ENCODE data around the gene ANKAR. TPM values are rescaled to one million over a fixed set of nuclear protein-coding genes. Genes with fewer than 3 reads are reported as not detected.

The ANKAR gene
- total and polyA plus RNA-seq, 2 of the 8 experiments (the other 6 are each of a cell fraction or from before 2014, with no cell fraction given) = 0.56 to 1.7 TPM

DNA sequence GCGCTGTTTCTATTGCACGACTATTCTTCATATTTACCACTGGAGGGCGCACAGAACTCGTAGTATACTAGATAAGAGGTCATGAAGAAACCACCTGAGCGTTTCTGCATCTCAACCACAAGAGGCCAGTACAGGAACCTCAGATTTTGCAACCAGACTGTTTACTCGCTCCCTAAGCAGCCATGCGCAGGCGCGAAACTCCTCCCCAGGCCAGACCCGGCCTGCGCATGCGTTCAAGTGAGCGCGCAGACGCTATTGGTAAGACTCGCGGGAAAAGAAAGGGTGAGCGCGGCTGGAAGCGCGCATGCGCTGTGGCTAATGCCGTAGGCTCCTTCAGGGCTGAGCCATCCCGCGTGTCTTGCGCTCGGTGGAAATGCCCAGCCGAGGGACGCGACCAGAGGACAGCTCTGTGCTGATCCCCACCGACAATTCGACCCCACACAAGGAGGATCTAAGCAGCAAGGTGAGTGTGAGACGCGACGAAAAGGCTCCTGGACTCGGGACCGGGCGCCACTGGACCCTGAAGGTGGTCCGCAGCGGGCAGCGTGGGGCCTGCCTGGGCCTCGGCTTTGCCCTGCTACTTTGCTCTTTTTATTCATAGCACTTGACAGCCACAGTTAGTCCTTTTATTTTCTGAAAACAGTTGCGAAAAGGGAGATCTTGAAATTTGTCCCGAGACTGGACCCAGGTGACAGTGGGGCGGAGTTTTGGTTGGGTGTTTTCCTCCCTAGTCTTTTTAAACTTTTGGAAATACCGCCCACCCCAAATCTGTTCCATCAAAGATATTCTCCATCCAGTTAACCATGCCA lies 13.1 kb upstream of the ANKAR start, which contains the start of gene ASNSD1:
Gene ASNSD1, plus strand, starts transcription at position 312 of the 809 bp plus-strand sequence. CDS start 4,674 bp downstream, outside the sequence.
- H3K9ac ChIP-seq (replicated peaks in 1 of 4; ENCODE audit: extremely low read depth in 1 of 4, low read depth in 3 of 4, low read length in 3 of 4) = peak within 1 kb of the TSS; percentile 84 to 98 (median 95)
- POLR2A ChIA-PET (ENCODE audit: partially characterized antibody) = interaction anchor here (0.9 to 3.2 kb wide), 5 partner anchors 9 to 74 kb away, joined by 3 to 12 read pairs (median 4); no protein-coding TSS in a partner anchor
- TF ChIP-seq SP2 (IDR thresholded peaks at IDR 0.05; ENCODE audit: low read length) (no peak), CHD2 (IDR thresholded peaks at IDR 0.05; ENCODE audit: low read length) (peak; percentile 93), ASH2L (IDR thresholded peaks at IDR 0.05; ENCODE audit: low read length) (peak; percentile 86), ZNF274 (IDR thresholded peaks at IDR 0.05; ENCODE audit: borderline replicate concordance, extremely low read depth, low read length) (no peak), CEBPB (IDR thresholded peaks at IDR 0.05; ENCODE audit: low read depth, low read length) (peak; percentile 95), FOSL1 (IDR thresholded peaks at IDR 0.05; ENCODE audit: insufficient read depth, low read depth, low read length) (no peak), HDAC6 (IDR thresholded peaks at IDR 0.05; ENCODE audit: low read depth, low read length) (no peak), BACH1 (IDR thresholded peaks at IDR 0.05; ENCODE audit: low read length) (0 out of 2 replicates have a peak, but pooled peaks have one; percentile 14), POLR2A (IDR thresholded peaks at IDR 0.05; ENCODE audit: control extremely low read depth in 1 of 2, low read depth in 2 of 2, low read length in 2 of 2) (peak; percentile 89 to 95), HDAC2 (IDR thresholded peaks at IDR 0.05; ENCODE audit: borderline replicate concordance in 1 of 2, low read depth in 2 of 2, low read length in 2 of 2) (no peak)
- TF ChIP-seq, protein P1, sequence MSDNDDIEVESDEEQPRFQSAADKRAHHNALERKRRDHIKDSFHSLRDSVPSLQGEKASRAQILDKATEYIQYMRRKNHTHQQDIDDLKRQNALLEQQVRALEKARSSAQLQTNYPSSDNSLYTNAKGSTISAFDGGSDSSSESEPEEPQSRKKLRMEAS (IDR thresholded peaks at IDR 0.05) = peak; percentile 92

More for the DNA sequence above, 13.1 kb upstream of the ANKAR start, which contains the start of gene ASNSD1:
- Histone ChIP-seq H4K8ac (ENCODE audit: extremely low read depth, insufficient read depth, low read length) (peak within 1 kb of the TSS; percentile 97), H3K79me2 (ENCODE audit: control insufficient read depth in 1 of 2, insufficient read depth in 2 of 2, low read length in 2 of 2) (peaks cover 0 to 24% of the 10 kb centered on the region in 2 experiments), H2BK20ac (ENCODE audit: low read length) (no peak within 1 kb of the TSS), H3K27me3 (replicated peaks in 1 of 4; ENCODE audit: control insufficient read depth in 3 of 4, extremely low read depth in 1 of 4, insufficient read depth in 3 of 4, low read length in 3 of 4) (no peaks in the 10 kb centered on the region), H3K4me3 (ENCODE audit: extremely low read depth in 1 of 4, insufficient read depth in 2 of 4, low read depth in 3 of 4, low read length in 4 of 4) (peak within 1 kb of the TSS; percentile 52 to 99 (median 94)), H3K4me1 (replicated peaks in 1 of 4; ENCODE audit: control insufficient read depth in 3 of 4, insufficient read depth in 4 of 4, low read length in 3 of 4) (peaks cover 0 to 5% (median 0%) of the 10 kb centered on the region in 4 experiments; a peak in 2 of 7 replicates), H3K27ac (ENCODE audit: low read depth, low read length) (peak within 1 kb of the TSS; percentile 87; the same call in 1 of the 2 replicates), H4K20me1 (replicated peaks in 1 of 2; ENCODE audit: control insufficient read depth in 1 of 2, insufficient read depth in 2 of 2, low read length in 2 of 2) (no peaks in the 10 kb centered on the region), H3K23ac (ENCODE audit: insufficient read length) (no peak within 1 kb of the TSS), H4K91ac (replicated peaks; ENCODE audit: insufficient read length, low read length) (peak within 1 kb of the TSS; percentile 97), H2BK15ac (ENCODE audit: low read length) (0 out of 2 replicates have a peak within 1 kb of the TSS, but pooled peaks have one; percentile 53), H2AK5ac (ENCODE audit: low read depth, low read length) (no peak within 1 kb of the TSS), H3K36me3 (ENCODE audit: control insufficient read depth in 2 of 4, insufficient read depth in 4 of 4, low read length in 3 of 4) (peaks cover 0 to 10% (median 3%) of the 10 kb centered on the region in 4 experiments; a peak in 3 of 8 replicates), H3K18ac (ENCODE audit: extremely low read depth, low read length) (peak within 1 kb of the TSS; percentile 97; the same call in 1 of the 2 replicates), H3K23me2 (ENCODE audit: low read depth, low read length) (peaks cover 2% of the 10 kb centered on the region; the same call in 1 of the 2 replicates), H3K9me3 (ENCODE audit: insufficient read depth in 2 of 2, low read depth in 1 of 2, low read length in 1 of 2) (no peaks in the 10 kb centered on the region), H3K79me1 (ENCODE audit: low read depth, low read length) (no peaks in the 10 kb centered on the region; the same call in 1 of the 2 replicates), H2BK120ac (replicated peaks; ENCODE audit: low read depth, low read length) (no peak within 1 kb of the TSS), H2BK5ac (ENCODE audit: low read depth, low read length) (peak within 1 kb of the TSS; percentile 87), H3K56ac (replicated peaks; ENCODE audit: insufficient read length, low read depth, low read length) (peak within 1 kb of the TSS; percentile 92), H3K4ac (replicated peaks; ENCODE audit: insufficient read length, low read depth, low read length) (no peak within 1 kb of the TSS), H3K14ac (ENCODE audit: insufficient read length) (no peak within 1 kb of the TSS), H4K5ac (ENCODE audit: insufficient read length, low read depth, low read length) (peak within 1 kb of the TSS; percentile 74), H2AFZ (ENCODE audit: low read length) (peak within 1 kb of the TSS; percentile 97), H2BK12ac (ENCODE audit: low read depth, low read length) (peak within 1 kb of the TSS; percentile 82), H3K4me2 (ENCODE audit: insufficient read depth in 1 of 2, low read depth in 2 of 2, low read length in 2 of 2) (peak within 1 kb of the TSS; percentile 92 to 94)
- FAIRE-seq (peak; percentile 98), DNase-seq (ENCODE audit: low read depth in 1 of 2, low spot score in 2 of 2) (peak; percentile 97 to 100)
- 3% methylated on average over 46 of the region's 46 CpGs; no CpG with 5 or more reads in 1 of the 2 experiments for WGBS, 2 experiments (ENCODE audit: extremely low coverage in 1 of 2, insufficient coverage in 1 of 2, insufficient read length in 1 of 2, insufficient replicate concordance in 2 of 2, low coverage in 1 of 2, low lambda C conversion rate in 2 of 2, missing lambda C conversion rate in 1 of 2)
- CTCF ChIA-PET (ENCODE audit: partially characterized antibody) = interaction anchor here (0.6 to 6.3 kb wide), 27 partner anchors 11 to 1533 kb away, joined by 3 to 82 read pairs (median 4); partner anchors contain the start of genes ANKAR and OSGEPL1
